Liver (tissue), 9 donors: ENCODE data around the gene GABARAP. TPM values are rescaled to one million over a fixed set of nuclear protein-coding genes. Genes with fewer than 3 reads are reported as not detected.

Experiments used
- DNase-seq: peaks from one replicate; pipeline ENCODE4 v3.0.0-alpha.2; 2017; ENCODE audit warnings: low spot score
- H3K27ac ChIP-seq, 2 donors: one replicate each; pipeline ENCODE4 v1.7.0; 2013; ENCODE audit warnings: inconsistent platforms in 2 of 2, low read length in 2 of 2, control low read depth in 1 of 2, low read depth in 1 of 2, mild to moderate bottlenecking in 1 of 2
- H3K27me3 ChIP-seq, 4 donors: one replicate each; pipeline versions ENCODE4 v1.6.1 to v1.7.0; 2013; ENCODE audit warnings: low read length in 3 of 4, inconsistent platforms in 1 of 4, mild to moderate bottlenecking in 1 of 4, moderate library complexity in 1 of 4; ENCODE audit not compliant: control insufficient read depth in 4 of 4, insufficient read depth in 4 of 4
- H3K36me3 ChIP-seq, 4 donors: one replicate each; pipeline versions ENCODE4 v1.6.1 to v1.7.0; 2013; ENCODE audit warnings: low read length in 3 of 4, mild to moderate bottlenecking in 3 of 4, low read depth in 1 of 4, moderate library complexity in 1 of 4; ENCODE audit not compliant: control insufficient read depth in 4 of 4, insufficient read depth in 3 of 4
- H3K4me1 ChIP-seq, 4 donors: one replicate each; pipeline versions ENCODE4 v1.6.1 to v1.7.0; 2013; ENCODE audit warnings: low read length in 3 of 4, mild to moderate bottlenecking in 3 of 4, moderate library complexity in 1 of 4; ENCODE audit not compliant: control insufficient read depth in 4 of 4, insufficient read depth in 4 of 4
- H3K4me3 ChIP-seq, 3 donors: one replicate each; pipeline versions ENCODE4 v1.6.1 to v1.7.0; 2013; ENCODE audit warnings: low read length in 3 of 3, control low read depth in 1 of 3, low read depth in 1 of 3, mild to moderate bottlenecking in 1 of 3
- H3K9ac ChIP-seq, 2 donors: one replicate each; pipeline ENCODE4 v1.7.0; 2013; ENCODE audit warnings: low read length in 2 of 2, mild to moderate bottlenecking in 2 of 2, moderate library complexity in 2 of 2, control low read depth in 1 of 2, low read depth in 1 of 2
- H3K9me3 ChIP-seq, 4 donors: one replicate each; pipeline versions ENCODE4 v1.6.1 to v1.7.0; 2013; ENCODE audit warnings: low read length in 3 of 4; ENCODE audit not compliant: control insufficient read depth in 4 of 4
- EGR1 ChIP-seq, 2 donors: IDR thresholded peaks; 2 replicates each; pipeline ENCODE4 v1.6.1; 2016 to 2018; ENCODE audit warnings: antibody characterized with exemption in 2 of 2, low read depth in 2 of 2
- FOXA1 ChIP-seq: IDR thresholded peaks from 2 replicates; pipeline ENCODE4 v1.6.1; 2016; ENCODE audit warnings: antibody characterized with exemption
- FOXA2 ChIP-seq: IDR thresholded peaks from 2 replicates; pipeline ENCODE4 v1.6.1; 2016; ENCODE audit warnings: antibody characterized with exemption
- GABPA ChIP-seq, 2 donors: IDR thresholded peaks in 1 of 2; conservative IDR thresholded peaks in 1 of 2; 2 replicates each; pipeline ENCODE4 v1.6.1; 2016; ENCODE audit warnings: antibody characterized with exemption in 2 of 2, mild to moderate bottlenecking in 1 of 2, moderate library complexity in 1 of 2
- HNF4A ChIP-seq, 2 donors: conservative IDR thresholded peaks; 2 replicates each; pipeline ENCODE4 v1.6.1; 2016; ENCODE audit warnings: antibody characterized with exemption in 2 of 2, mild to moderate bottlenecking in 2 of 2
- JUND ChIP-seq, 2 donors: IDR thresholded peaks; 2 replicates each; pipeline ENCODE4 v1.6.1; 2016; ENCODE audit warnings: antibody characterized with exemption in 2 of 2
- RXRA ChIP-seq, 2 donors: IDR thresholded peaks; 2 replicates each; pipeline ENCODE4 v1.6.1; 2017 to 2018; ENCODE audit warnings: antibody characterized with exemption in 2 of 2, mild to moderate bottlenecking in 1 of 2
- SP1 ChIP-seq: IDR thresholded peaks from 2 replicates; pipeline ENCODE4 v1.6.1; 2018; ENCODE audit warnings: antibody characterized with exemption, mild to moderate bottlenecking
- TAF1 ChIP-seq: conservative IDR thresholded peaks from 2 replicates; pipeline ENCODE4 v1.6.1; 2016; ENCODE audit warnings: antibody characterized with exemption, mild to moderate bottlenecking
- YY1 ChIP-seq: IDR thresholded peaks from 2 replicates; pipeline ENCODE4 v1.6.1; 2016; ENCODE audit warnings: antibody characterized with exemption, mild to moderate bottlenecking
- WGBS: extraction: QIAGEN DNeasy Blood & Tissue Kit; methylation state at CpG from one replicate; pipeline ENCODE4 v1.1.7; 2013; 5-methylcytosine and 5-hydroxymethylcytosine counted together
- polyA plus RNA-seq, 2 donors: library from polyadenylated mRNA; stranded (reverse) in 1 of 2; unstranded in 1 of 2; fragments of 200-250 nt in 1 of 2; fragments of >200 nt in 1 of 2; fragmentation: Nextera tagmentation in 1 of 2; extraction: Ambion mirVana in 1 of 2; gene quantifications; one replicate each; pipeline versions ENCODE4 v1.2.1 to v1.2.3, GENCODE V29; 2013 to 2015
- total RNA-seq, 2 donors: library from RNA; depleted of rRNA; stranded (reverse); fragments of >200 nt; gene quantifications; one replicate each; pipeline ENCODE4 v1.2.3, GENCODE V29; 2014
- TF ChIP-seq, protein P1 (sequence below): IDR thresholded peaks from 2 replicates; pipeline ENCODE4 v1.6.1; 2016; ENCODE audit warnings: antibody characterized with exemption
- TF ChIP-seq, protein P2 (sequence below): fragments of 150-350 bp; IDR thresholded peaks from 2 replicates; pipeline ENCODE4 v1.5.1; 2017; ENCODE audit warnings: improper control_type of control experiment, low read depth, low read length; ENCODE audit not compliant: missing input control
- TF ChIP-seq, protein P3 (sequence below): IDR thresholded peaks from 2 replicates; pipeline ENCODE4 v1.6.1; 2016; ENCODE audit warnings: antibody characterized with exemption
- TF ChIP-seq, protein P4 (sequence below): IDR thresholded peaks from 2 replicates; pipeline ENCODE4 v1.6.1; 2016; ENCODE audit warnings: antibody characterized with exemption, mild to moderate bottlenecking
- TF ChIP-seq, protein P5 (sequence below): IDR thresholded peaks from 2 replicates; pipeline ENCODE4 v1.6.1; 2016; ENCODE audit warnings: antibody characterized with exemption
- donor health status: healthy.
- donor health status: healthy.
- donor health status: healthy.
- donor health status: healthy.
- donor health status: healthy.

Gene GABARAP
- total and polyA plus RNA-seq, 4 donors: 74.4 to 489 (median 205) TPM

DNA sequence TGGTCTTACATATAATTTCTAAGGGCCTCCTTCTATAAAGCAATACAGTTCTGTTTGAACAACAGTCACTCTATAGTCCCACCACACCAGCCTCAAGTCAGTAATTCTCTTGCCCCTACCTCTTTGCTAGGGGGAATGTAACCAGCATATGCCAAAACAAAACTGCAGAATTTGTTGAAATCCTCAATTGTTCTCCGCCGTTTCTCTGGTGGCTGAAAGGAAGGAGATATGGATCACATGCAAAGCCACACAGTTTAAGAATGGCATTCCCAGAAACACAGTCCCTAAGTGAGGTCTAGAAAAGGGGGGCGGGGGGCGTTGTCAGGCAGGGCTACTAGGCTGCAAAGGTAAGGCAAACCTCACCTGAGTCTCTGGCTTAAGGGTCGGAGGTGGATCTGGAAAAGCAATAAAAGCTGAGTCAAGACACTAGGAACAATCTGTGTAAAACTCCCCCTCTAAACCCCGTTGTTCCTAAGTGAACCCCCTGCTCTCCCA, 4.9 kb downstream of the GABARAP start:
- peak overlapping the region in 1 of 2 donors; percentile 54 for H3K9ac ChIP-seq

DNA sequence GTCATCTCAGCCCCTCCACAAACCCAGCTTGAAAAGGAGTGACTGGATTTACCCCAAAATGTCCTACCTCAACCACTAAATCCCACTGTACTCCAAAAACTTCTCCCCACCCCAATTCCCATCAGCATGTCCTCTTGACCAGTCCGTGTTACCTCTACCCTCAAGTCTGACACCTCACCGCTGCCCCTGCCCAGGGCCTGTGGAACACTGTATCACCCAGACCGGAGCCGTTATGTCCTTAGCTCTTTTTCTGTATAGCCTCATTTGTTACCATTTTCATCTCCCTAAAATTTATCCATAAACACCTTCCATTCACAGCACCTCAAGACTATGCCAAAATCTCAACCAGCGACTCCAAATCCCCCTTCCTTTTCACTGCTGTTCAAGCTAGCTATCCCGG, 5.4 kb downstream of the GABARAP start:
- Histone ChIP-seq H3K27me3 (no peaks in the 10 kb centered on the region), H3K9ac (no peak overlapping the region), H3K4me3 (no peak overlapping the region), H3K27ac (peak overlapping the region in 1 of 2 donors; percentile 90), H3K9me3 (no peaks in the 10 kb centered on the region), H3K4me1 (peaks cover 6 to 67% (median 53%) of the 10 kb centered on the region in 4 donors), H3K36me3 (peaks cover 7 to 24% (median 14%) of the 10 kb centered on the region in 4 donors)
- WGBS: 94% methylated on average over 6 of the region's 6 CpGs
- DNase-seq: no peak
- TF ChIP-seq, protein P1, sequence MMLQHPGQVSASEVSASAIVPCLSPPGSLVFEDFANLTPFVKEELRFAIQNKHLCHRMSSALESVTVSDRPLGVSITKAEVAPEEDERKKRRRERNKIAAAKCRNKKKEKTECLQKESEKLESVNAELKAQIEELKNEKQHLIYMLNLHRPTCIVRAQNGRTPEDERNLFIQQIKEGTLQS: no peak
- TF ChIP-seq, protein P2, sequence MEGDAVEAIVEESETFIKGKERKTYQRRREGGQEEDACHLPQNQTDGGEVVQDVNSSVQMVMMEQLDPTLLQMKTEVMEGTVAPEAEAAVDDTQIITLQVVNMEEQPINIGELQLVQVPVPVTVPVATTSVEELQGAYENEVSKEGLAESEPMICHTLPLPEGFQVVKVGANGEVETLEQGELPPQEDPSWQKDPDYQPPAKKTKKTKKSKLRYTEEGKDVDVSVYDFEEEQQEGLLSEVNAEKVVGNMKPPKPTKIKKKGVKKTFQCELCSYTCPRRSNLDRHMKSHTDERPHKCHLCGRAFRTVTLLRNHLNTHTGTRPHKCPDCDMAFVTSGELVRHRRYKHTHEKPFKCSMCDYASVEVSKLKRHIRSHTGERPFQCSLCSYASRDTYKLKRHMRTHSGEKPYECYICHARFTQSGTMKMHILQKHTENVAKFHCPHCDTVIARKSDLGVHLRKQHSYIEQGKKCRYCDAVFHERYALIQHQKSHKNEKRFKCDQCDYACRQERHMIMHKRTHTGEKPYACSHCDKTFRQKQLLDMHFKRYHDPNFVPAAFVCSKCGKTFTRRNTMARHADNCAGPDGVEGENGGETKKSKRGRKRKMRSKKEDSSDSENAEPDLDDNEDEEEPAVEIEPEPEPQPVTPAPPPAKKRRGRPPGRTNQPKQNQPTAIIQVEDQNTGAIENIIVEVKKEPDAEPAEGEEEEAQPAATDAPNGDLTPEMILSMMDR: no peak
- TF ChIP-seq, protein P3, sequence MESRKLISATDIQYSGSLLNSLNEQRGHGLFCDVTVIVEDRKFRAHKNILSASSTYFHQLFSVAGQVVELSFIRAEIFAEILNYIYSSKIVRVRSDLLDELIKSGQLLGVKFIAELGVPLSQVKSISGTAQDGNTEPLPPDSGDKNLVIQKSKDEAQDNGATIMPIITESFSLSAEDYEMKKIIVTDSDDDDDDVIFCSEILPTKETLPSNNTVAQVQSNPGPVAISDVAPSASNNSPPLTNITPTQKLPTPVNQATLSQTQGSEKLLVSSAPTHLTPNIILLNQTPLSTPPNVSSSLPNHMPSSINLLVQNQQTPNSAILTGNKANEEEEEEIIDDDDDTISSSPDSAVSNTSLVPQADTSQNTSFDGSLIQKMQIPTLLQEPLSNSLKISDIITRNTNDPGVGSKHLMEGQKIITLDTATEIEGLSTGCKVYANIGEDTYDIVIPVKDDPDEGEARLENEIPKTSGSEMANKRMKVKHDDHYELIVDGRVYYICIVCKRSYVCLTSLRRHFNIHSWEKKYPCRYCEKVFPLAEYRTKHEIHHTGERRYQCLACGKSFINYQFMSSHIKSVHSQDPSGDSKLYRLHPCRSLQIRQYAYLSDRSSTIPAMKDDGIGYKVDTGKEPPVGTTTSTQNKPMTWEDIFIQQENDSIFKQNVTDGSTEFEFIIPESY: no peak
- TF ChIP-seq HNF4A (conservative IDR thresholded peaks at IDR 0.05): no peak
- no peak for TF ChIP-seq FOXA2
- TF ChIP-seq YY1: no peak
- TF ChIP-seq, protein P4, sequence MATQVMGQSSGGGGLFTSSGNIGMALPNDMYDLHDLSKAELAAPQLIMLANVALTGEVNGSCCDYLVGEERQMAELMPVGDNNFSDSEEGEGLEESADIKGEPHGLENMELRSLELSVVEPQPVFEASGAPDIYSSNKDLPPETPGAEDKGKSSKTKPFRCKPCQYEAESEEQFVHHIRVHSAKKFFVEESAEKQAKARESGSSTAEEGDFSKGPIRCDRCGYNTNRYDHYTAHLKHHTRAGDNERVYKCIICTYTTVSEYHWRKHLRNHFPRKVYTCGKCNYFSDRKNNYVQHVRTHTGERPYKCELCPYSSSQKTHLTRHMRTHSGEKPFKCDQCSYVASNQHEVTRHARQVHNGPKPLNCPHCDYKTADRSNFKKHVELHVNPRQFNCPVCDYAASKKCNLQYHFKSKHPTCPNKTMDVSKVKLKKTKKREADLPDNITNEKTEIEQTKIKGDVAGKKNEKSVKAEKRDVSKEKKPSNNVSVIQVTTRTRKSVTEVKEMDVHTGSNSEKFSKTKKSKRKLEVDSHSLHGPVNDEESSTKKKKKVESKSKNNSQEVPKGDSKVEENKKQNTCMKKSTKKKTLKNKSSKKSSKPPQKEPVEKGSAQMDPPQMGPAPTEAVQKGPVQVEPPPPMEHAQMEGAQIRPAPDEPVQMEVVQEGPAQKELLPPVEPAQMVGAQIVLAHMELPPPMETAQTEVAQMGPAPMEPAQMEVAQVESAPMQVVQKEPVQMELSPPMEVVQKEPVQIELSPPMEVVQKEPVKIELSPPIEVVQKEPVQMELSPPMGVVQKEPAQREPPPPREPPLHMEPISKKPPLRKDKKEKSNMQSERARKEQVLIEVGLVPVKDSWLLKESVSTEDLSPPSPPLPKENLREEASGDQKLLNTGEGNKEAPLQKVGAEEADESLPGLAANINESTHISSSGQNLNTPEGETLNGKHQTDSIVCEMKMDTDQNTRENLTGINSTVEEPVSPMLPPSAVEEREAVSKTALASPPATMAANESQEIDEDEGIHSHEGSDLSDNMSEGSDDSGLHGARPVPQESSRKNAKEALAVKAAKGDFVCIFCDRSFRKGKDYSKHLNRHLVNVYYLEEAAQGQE: no peak
- TF ChIP-seq, protein P5, sequence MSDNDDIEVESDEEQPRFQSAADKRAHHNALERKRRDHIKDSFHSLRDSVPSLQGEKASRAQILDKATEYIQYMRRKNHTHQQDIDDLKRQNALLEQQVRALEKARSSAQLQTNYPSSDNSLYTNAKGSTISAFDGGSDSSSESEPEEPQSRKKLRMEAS: no peak
- no peak for TF ChIP-seq TAF1
- no peak for TF ChIP-seq EGR1 (IDR thresholded peaks at IDR 0.05; ENCODE audit: low read depth in 2 of 2)
- TF ChIP-seq GABPA (IDR thresholded peaks at IDR 0.05 in 1 of 2, conservative IDR thresholded peaks at IDR 0.05 in 1 of 2): no peak
- TF ChIP-seq JUND (IDR thresholded peaks at IDR 0.05): no peak
- TF ChIP-seq FOXA1: no peak
- TF ChIP-seq RXRA (IDR thresholded peaks at IDR 0.05): no peak
- no peak for TF ChIP-seq SP1

More for the DNA sequence above, 4.9 kb downstream of the GABARAP start:
- Histone ChIP-seq H3K4me3 (peak overlapping the region in 2 of 3 donors; percentile 23 to 88), H3K4me1 (peaks cover 4 to 62% (median 49%) of the 10 kb centered on the region in 4 donors), H3K36me3 (peaks cover 7 to 24% (median 14%) of the 10 kb centered on the region in 4 donors), H3K27me3 (no peaks in the 10 kb centered on the region), H3K27ac (peak overlapping the region; percentile 90 to 92), H3K9me3 (no peaks in the 10 kb centered on the region)
- 35% methylated on average over 6 of the region's 6 CpGs for WGBS
- TF ChIP-seq EGR1 (IDR thresholded peaks at IDR 0.05; ENCODE audit: low read depth in 2 of 2): no peak
- no peak for TF ChIP-seq RXRA (IDR thresholded peaks at IDR 0.05)
- TF ChIP-seq HNF4A (conservative IDR thresholded peaks at IDR 0.05): no peak
- DNase-seq: no peak
